HG03135 (cell line): ENCODE data around the gene OR2A1.
"Not testable (repeated sequence)": the region's sequence is repeated elsewhere in the genome, so short reads cannot be mapped to it uniquely, and the experiment has no call there.

Experiments used
- ATAC-seq: cut with Tn5 transposase; IDR thresholded peaks from one replicate; pipeline ENCODE4 v1.9.1; 2021; ENCODE audit warnings: mild to moderate bottlenecking, moderate library complexity; ENCODE audit not compliant: unreplicated experiment

Gene OR2A1

GRCh38 chr7:144311872-144312469 is at the start of gene OR2A1:
TSS of gene OR2A1 (plus strand) at chr7:144312419. CDS start at chr7:144318125, 5,706 bp downstream.
- not testable (repeated sequence) for ATAC-seq

GRCh38 chr7:144264692-144265091 is 47.5 kb upstream of the OR2A1 start, which contains the start of gene OR2A7:
TSS of gene OR2A7 (minus strand) at chr7:144264792. CDS start at chr7:144259628, 5,164 bp downstream.
- not testable (repeated sequence) for ATAC-seq

GRCh38 chr7:144269188-144269587 is 43.0 kb upstream of the OR2A1 start, which contains the start of gene CTAGE8:
TSS of gene CTAGE8 (minus strand) at chr7:144269288. CDS start at chr7:144269250, 38 bp downstream.
- ATAC-seq = not testable (repeated sequence)

- ATAC-seq = not testable (repeated sequence)
These were observed 36.9 kb upstream of the OR2A1 start for GRCh38 chr7:144275281-144275680.

GRCh38 chr7:144280010-144280409 is 32.2 kb upstream of the OR2A1 start:
- not testable (repeated sequence) for ATAC-seq

GRCh38 chr7:144281981-144282380 is 30.2 kb upstream of the OR2A1 start:
- not testable (repeated sequence) for ATAC-seq

- not testable (repeated sequence) for ATAC-seq
These were observed 29.7 kb upstream of the OR2A1 start for GRCh38 chr7:144282490-144282889.

GRCh38 chr7:144283716-144284115 is 28.5 kb upstream of the OR2A1 start:
- ATAC-seq = not testable (repeated sequence)

- not testable (repeated sequence) for ATAC-seq
These were observed 24.9 kb upstream of the OR2A1 start for GRCh38 chr7:144287171-144287784.

- ATAC-seq = not testable (repeated sequence)
These were observed 20.6 kb upstream of the OR2A1 start for GRCh38 chr7:144291607-144292006.

- ATAC-seq = not testable (repeated sequence)
These were observed 19.6 kb upstream of the OR2A1 start for GRCh38 chr7:144292384-144293161.

- ATAC-seq = peak; percentile 73
These were observed 18.3 kb upstream of the OR2A1 start for GRCh38 chr7:144293794-144294499.

- not testable (repeated sequence) for ATAC-seq
These were observed 9.5 kb upstream of the OR2A1 start for GRCh38 chr7:144302578-144303303.

- ATAC-seq = not testable (repeated sequence)
These were observed 8.6 kb upstream of the OR2A1 start for GRCh38 chr7:144303607-144304006.

- ATAC-seq = not testable (repeated sequence)
These were observed 7.1 kb upstream of the OR2A1 start for GRCh38 chr7:144305156-144305555.

- not testable (repeated sequence) for ATAC-seq
These were observed 2.5 kb upstream of the OR2A1 start for GRCh38 chr7:144309702-144310101.

- ATAC-seq = not testable (repeated sequence)
These were observed 1.0 kb upstream of the OR2A1 start for GRCh38 chr7:144311218-144311617.

GRCh38 chr7:144317537-144317936 is 5.3 kb downstream of the OR2A1 start:
- not testable (repeated sequence) for ATAC-seq

- ATAC-seq = not testable (repeated sequence)
These were observed 7.3 kb downstream of the OR2A1 start for GRCh38 chr7:144319547-144319946.

- ATAC-seq = not testable (repeated sequence)
These were observed 9.5 kb downstream of the OR2A1 start for GRCh38 chr7:144321677-144322206.
